BJ (cell line): Measurements from ENCODE around the gene CARHSP1. TPM values are rescaled to one million over a fixed set of nuclear protein-coding genes. Genes with fewer than 3 reads are reported as not detected.

Experiments used
- CTCF ChIA-PET: fragments of 350-600 bp; formaldehyde crosslinking; extraction: SDS; loops from one replicate; lab custom pipeline; 2021; ENCODE audit warnings: antibody characterized with exemption, inconsistent platforms; lab: Yijun Ruan, JAX
- POLR2A ChIA-PET: fragments of 300-600 bp; sonication (Branson Sonifier 250); formaldehyde crosslinking; extraction: SDS; loops from one replicate; lab custom pipeline; 2021; ENCODE audit warnings: antibody characterized with exemption; lab: Charles Lee
- DNase-seq: peaks from one replicate; pipeline ENCODE4 v3.0.0-alpha.2; 2011; ENCODE audit warnings: low read depth
- H3K27me3 ChIP-seq: 2 replicates; pipeline ENCODE4 v1.6.0; 2011; ENCODE audit warnings: low read length; ENCODE audit not compliant: control insufficient read depth, insufficient read depth
- H3K36me3 ChIP-seq: 2 replicates; pipeline ENCODE4 v1.5.1; 2011; ENCODE audit warnings: low read length; ENCODE audit not compliant: control insufficient read depth, insufficient read depth
- H3K4me3 ChIP-seq: 2 replicates; pipeline ENCODE4 v1.5.1; 2011; ENCODE audit warnings: low read depth, mild to moderate bottlenecking, control low read depth, low read length
- CTCF ChIP-seq: IDR thresholded peaks from 2 replicates; pipeline ENCODE4 v1.5.1; 2011; ENCODE audit warnings: low read depth, mild to moderate bottlenecking, control low read depth, inconsistent platforms, low read length, moderate library complexity; ENCODE audit not compliant: insufficient read depth
- polyA plus RNA-seq: library from polyadenylated mRNA; depleted of rRNA; stranded (reverse); fragments of >200 nt; gene quantifications from 2 replicates; pipeline ENCODE4 v1.2.3, GENCODE V29; 2011

The CARHSP1 gene
- polyA plus RNA-seq, 1 experiment = 119 TPM

- no peak for TF ChIP-seq CTCF
- CTCF ChIA-PET = interaction anchor here (1.3 kb wide), 1 partner anchor 8 kb away, joined by 5 read pairs; no protein-coding TSS in a partner anchor
- H3K4me3 ChIP-seq = no peak overlapping the region
- H3K27me3 ChIP-seq = no peaks in the 10 kb centered on the region
- peaks cover 34% of the 10 kb centered on the region for H3K36me3 ChIP-seq
- no peak for DNase-seq
- POLR2A ChIA-PET = no interaction called here
Observed at GRCh38 chr16:8858994-8859912, 9.6 kb downstream of the CARHSP1 start.

- no peak for DNase-seq
- peaks cover 38% of the 10 kb centered on the region for H3K36me3 ChIP-seq
- H3K27me3 ChIP-seq = no peaks in the 10 kb centered on the region
- ChIA-PET CTCF (interaction anchor here (1.5 kb wide), 1 partner anchor 24 kb away, joined by 4 read pairs; no protein-coding TSS in a partner anchor), POLR2A (no interaction called here)
- TF ChIP-seq CTCF = no peak
- H3K4me3 ChIP-seq = no peak overlapping the region
Observed at GRCh38 chr16:8855972-8856371, 12.8 kb downstream of the CARHSP1 start.

- CTCF ChIA-PET = interaction anchor here (1.5 kb wide), 1 partner anchor 25 kb away, joined by 4 read pairs; no protein-coding TSS in a partner anchor
- DNase-seq = no peak
- Histone ChIP-seq H3K27me3 (no peaks in the 10 kb centered on the region), H3K4me3 (no peak overlapping the region), H3K36me3 (peaks cover 38% of the 10 kb centered on the region)
- POLR2A ChIA-PET = no interaction called here
- peak; percentile 25 for TF ChIP-seq CTCF
Observed at GRCh38 chr16:8855051-8855786, 13.6 kb downstream of the CARHSP1 start.

- ChIA-PET CTCF (interaction anchor here (5.1 kb wide), 1 partner anchor 26 kb away, joined by 20 read pairs; the partner anchor contains the start of gene LITAFD), POLR2A (no interaction called here)
- H3K36me3 ChIP-seq = peaks cover 41% of the 10 kb centered on the region
Observed at GRCh38 chr16:8854298-8854948, 14.4 kb downstream of the CARHSP1 start.

More at GRCh38 chr16:8854298-8854948, 14.4 kb downstream of the CARHSP1 start:
- no peak for DNase-seq
- Histone ChIP-seq H3K27me3 (no peaks in the 10 kb centered on the region), H3K4me3 (no peak overlapping the region)
- no peak for TF ChIP-seq CTCF
